Measurements from ENCODE around the gene ADORA2B.

GRCh38 chr17:15930426-15930825 lies 14.5 kb upstream of the ADORA2B start:
- TF ChIP-seq CTCF (IDR thresholded peaks at IDR 0.05; ENCODE audit: insufficient read depth, low read depth, low read length), result no peak
- TF ChIP-seq EZH2 (IDR thresholded peaks at IDR 0.05; ENCODE audit: insufficient read depth, low read length), result no peak
